T-helper 2 cell (primary cell): ENCODE measurements around the gene CCDC188.

ENCODE experiments used
- DNase-seq, 5 experiments: peaks; one replicate each; pipeline versions ENCODE4 v3.0.0 to v3.0.0-alpha.2; 2012 to 2022

CCDC188 gene

DNA sequence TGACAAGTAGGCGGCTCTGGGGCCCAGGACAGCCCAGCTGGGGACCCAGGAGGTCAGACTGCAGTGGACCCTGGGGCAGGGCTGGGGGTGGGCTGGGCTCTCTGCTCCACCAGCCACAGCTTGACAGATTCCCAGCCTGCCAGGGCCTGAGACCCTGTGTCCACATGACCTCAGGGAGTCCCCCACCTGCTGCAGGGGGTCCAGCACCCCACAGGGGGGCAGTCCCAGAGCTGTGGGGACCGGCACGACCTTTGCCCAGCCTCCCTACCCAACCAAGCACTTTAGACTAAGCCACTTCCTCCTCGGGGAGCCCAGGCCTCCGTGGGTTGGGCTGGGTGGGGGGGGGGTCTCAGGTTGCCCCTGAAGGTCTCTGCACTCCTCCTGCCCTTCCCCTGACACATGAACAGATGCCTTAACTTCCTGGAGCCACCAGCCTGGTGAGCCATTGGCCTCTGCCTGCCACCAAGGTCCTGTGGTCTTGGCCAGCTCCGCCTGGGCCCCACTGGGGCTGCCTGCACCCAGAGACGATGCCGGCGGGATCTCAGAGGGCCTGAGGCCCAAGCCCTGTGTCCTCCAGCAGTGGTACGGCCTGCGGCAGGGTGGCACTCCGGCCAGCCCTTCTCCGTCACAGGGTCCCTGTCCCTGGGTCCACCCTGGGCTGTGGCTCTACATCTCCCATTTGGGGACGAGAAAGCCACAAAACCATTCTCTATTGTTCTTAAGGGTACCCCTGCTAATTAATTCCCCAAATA lies 3.4 kb downstream of the CCDC188 start:
- no peak for DNase-seq

DNA sequence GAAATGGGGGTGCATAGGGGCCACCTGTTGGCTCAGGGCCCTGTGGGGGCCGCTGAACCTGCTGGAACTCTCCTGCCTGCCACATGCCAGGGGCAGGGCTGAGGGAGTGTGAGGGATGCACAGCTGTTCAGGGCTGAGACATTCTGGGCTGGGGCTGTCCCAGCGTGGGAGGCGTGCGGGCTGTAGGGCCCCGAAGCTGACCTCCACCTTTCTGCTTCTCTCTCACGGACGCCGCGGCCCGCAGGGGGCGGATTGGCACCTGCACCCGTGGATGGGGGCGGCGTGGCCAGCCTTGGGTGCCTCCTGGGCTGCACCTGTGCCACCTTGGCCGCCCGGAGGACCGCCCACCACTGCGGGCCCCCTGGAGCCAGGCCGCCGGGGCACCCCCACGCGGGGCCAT lies 4.1 kb downstream of the CCDC188 start:
- no peak for DNase-seq

DNA sequence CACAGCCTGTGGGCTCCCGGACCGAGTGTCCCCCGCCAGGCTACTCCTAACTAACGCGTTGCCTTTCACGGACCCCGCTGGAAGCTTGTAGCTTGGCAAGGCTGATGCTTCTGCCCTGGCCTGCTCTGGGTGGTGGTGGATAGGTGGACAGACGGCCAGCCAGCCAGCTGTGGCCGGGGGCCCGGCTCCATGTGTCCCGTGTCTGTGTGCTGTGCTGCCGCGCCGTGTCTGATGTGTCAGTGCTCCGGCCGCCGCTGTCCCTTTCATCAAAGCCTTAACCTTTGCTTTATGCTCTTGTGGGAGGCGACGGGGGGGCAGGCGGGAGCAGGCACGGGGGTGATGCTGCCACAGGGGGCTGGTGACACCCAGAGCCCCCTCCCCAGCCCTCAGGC lies 5.0 kb downstream of the CCDC188 start:
- no peak for DNase-seq

DNA sequence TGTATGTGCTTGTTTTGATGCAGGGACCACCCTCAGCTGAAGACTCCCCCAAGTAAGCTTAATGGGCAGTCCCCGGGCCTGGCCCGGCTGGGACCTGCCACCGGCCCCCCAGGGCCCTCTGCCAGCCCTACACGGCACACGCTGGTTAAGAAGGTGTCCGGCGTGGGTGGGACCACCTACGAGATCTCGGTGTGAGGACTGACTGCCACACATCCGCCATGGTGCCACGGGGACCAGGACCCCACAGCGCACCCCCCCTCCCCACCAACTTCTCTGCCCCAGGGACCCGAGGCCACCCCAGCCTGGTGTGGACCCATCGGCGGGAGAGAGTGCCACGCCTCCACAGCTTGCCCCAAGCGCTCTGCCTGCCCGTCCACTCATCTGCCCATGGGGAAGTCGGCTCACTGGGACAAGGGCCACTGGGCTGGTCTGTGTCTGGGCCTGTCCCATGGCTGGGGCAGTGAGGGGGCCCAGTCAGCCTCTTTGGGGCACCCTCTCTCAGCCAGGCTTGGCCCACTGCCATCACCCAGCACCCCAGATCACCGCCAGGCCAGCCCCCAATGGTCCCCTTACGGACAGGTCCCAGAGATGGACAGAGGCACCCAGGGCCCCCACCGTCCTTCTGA lies 5.5 kb downstream of the CCDC188 start:
- DNase-seq = no peak

DNA sequence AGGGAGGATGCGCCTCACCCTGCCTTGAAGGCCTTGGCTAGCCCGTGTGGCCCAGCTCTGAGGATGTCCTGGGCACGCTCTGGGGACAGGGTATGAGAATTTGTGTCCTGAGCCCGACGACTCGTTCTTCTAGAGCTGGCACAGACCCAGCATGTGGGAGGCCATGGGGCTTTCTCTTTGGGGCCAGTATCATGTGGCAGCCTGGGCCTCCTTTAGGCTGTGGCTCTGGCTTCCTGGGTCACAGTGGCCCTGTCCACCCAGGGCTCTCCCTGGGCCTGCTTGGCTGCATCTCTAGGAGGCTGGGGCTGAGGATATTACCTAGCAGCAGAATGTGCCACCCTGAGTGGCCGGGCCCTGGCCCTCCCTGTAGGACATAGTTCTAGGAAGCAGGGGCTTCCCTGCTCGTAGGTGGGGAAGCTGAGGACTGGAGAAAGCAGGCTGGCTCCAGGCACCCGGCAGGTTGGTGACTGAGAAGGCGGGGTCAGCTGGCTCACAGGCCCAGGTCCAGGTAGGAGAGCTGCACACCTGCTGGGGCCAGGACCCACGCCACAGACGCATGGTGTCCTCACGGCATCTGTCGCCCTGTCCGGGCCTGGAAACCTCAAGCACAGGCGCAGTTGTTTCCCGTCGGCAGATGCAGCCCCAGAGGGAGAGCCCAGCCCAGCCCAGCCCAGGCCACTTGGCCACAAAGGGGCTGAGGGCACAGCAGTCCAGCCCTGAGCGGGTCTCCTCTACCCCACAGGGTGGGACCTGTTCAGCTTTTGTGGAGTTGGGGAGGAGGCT lies 6.8 kb downstream of the CCDC188 start:
- DNase-seq = no peak

DNA sequence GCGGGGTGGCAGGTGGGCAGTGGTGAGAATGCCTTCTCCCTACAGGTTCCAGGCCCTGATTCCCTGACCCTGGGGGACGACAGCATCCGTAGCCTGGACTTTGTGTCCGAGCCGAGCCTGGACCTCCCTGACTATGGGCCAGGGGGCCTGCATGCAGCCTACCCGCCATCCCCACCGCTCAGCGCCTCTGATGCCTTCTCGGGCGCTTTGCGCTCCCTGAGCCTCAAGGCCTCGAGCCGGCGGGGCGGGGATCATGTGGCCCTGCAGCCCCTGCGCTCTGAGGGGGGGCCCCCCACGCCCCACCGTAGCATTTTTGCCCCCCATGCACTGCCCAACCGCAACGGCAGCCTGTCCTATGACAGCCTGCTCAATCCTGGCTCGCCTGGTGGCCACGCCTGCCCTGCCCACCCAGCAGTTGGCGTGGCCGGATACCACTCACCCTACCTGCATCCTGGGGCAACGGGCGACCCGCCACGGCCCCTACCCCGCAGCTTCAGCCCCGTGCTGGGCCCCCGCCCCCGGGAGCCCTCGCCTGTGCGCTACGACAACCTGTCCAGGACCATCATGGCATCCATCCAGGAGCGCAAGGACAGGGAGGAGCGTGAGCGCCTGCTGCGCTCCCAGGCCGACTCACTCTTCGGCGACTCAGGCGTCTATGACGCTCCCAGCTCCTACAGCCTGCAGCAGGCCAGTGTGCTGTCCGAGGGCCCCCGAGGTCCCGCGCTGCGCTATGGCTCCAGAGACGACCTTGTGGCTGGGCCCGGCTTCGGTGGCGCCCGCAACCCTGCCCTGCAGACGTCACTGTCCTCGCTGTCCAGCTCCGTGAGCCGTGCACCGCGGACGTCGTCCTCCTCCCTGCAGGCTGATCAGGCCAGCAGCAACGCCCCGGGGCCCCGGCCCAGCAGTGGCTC lies 7.9 kb downstream of the CCDC188 start:
- no peak for DNase-seq

DNA sequence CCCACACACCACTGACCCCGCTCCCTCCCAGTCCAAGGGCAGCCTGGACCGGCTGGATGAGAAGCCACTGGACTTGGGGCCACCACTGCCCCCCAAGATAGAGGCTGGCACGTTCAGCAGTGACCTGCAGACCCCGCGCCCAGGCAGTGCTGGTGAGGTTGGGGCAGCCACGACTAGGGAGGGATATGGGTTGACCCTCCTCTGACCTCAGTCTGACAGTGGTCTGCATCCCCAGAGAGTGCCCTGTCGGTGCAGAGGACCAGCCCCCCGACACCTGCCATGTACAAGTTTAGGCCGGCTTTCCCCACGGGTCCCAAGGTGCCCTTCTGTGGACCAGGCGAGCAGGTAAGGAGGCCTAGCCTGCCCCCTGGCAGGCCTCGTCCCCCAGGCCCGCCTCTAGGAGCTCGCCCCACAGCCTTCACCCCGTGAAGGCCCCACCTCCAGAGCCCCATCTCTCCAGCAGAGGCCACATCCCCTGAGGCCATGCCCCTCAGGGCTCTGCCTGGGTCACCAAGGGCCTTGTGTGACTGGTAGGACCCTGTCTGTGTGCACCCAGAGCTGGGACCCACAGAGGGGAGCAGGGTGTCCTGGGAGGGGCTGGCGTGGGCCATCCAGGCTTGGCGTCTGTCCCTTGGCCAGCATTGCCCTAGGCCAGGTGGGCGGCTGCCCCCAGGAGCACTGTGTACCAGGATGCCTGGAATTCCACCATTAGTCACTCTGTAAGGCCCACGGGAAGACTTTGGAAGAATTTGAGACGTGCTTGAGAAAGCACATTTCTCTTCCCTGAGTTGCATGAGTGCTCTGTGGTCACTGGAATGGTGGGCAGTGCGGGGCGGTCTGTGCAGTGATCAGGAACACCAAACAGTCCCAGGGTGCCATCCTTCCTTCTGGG lies 9.4 kb downstream of the CCDC188 start:
- no peak for DNase-seq

DNA sequence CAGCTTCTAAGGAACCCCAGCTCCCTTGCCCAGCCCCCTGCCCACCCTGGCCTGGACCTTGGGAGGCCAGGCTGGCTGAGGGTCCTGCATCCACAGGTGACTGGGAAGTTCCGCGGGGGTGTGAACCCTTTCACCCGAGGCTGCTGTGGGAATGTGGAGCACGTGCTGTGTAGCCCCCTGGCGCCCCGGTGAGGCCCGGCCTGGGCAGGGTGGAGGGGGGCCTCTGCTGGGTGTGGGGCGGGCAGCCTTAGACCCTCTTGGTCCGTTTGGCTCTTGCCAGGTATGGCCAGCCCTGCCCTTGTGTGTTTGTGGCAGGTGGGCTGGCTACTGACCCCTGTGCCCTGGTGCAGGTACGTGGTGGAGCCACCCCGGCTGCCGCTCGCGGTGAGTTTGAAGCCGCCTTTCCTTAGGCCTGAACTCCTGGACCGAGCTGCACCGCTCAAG lies 10.3 kb downstream of the CCDC188 start:
- DNase-seq = no peak

DNA sequence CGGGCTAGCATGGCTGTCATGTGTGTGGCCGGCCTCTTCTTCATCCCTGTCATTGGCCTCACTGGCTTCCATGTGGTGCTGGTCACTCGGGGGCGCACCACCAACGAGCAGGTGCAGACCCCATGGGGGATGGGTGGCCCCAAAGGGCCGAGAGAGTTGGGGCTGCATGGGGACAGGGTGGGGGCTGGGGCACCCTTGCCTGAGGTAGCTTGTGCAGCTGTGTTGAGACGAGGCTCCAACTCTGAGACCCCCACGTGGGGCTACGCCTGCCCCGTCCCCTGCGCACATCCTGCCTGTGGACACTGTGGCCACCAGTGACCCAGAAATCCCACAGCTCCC lies 10.8 kb downstream of the CCDC188 start:
- no peak for DNase-seq

DNA sequence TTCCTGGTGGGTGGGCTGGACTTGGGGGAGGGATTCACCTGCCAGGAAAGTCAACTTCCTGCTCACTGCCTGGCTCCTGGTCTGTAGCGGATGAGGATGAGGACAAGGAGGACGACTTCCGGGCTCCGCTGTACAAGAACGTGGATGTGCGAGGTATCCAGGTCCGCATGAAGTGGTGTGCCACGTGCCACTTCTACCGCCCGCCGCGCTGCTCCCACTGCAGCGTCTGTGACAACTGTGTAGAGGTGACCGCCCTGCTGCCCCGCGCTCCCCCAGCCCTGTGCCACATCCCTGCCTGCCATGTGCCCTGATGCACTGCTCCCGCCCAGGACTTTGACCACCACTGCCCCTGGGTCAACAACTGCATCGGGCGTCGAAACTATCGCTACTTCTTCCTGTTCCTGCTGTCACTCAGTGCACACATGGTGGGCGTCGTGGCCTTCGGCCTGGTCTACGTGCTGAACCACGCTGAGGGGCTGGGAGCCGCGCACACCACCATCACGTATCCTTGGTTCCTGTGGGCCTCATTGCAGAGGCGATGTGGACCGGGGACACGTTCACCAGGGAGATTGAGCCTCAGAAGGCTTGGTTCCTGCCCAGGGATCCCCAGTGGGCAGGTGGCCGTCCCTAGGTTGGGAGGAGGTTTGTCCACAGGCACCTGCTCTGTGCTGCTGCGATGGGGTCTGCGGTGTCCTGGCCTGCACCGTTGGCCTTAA lies 11.3 kb downstream of the CCDC188 start:
- DNase-seq = no peak

DNA sequence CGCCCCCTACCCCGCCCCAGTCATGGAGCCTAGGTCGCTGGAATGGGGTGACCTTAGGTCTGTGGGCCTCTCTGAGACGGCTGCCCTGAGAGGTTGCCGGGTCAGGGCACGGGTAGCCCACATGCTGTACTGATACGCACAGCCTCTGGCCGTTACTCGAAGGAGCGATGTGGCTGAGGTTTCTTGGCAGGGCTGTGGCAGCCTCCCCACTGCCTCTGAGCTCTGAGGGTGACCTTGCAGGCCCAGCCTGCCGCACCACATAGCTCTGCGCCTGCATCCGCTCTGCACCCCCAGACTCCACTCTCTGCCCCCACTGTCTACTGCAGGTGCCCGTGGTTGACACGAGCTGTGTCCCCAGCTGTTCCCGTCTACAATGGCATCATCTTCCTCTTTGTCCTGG lies 12.0 kb downstream of the CCDC188 start:
- no peak for DNase-seq

DNA sequence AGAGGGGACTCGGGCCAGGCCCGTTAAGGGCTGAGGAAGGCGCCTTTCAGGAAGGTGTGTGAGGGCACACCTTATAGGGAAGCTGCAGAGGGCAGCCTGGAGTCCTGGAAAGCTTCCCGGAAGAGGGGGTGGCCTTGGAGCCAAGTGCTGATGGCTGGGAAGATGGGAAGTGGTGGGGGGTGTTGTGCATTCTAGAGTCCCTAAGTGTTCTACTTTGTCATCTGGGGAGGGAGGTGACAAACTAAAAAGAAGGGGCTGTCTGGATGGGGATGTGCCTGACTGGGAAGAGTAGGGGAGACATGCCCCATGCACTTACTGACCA lies 12.5 kb downstream of the CCDC188 start:
- no peak for DNase-seq

DNA sequence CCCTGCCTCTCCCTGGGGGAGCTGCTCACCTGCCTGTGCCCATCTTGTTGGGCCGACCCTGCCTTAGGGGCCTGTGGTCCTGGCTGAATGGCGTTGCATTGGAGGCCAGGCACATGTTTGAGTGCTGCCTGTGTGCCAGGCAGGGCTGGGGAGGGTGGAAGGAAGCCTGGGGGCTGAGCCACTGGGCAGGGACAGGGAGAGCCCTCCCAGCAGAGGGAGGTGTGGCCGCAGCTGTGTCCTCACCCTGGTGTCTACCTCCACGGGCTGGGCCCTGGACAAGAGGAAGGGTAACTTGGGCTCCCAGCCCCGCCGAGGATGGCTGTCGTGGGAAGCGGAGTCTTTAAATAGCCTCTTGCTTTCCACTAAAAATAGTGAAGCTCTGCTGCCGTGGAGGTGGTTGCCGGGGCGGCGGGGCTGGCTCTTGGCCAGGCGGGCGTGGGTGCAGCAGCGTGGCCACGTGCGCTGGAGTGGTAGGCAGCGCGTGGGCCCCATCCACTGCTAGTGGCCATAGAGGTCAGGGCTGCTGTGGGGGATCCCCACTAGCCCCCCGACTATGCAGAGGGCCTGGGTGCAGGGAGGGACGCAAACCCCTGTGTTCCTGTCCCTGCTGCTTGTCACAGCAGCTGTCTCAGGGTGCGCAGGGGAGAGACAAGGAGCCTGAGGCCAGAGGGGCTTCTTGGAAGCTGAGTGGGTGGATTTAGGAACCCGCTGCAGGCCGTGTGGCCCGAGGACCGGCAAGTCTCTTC lies 13.0 kb downstream of the CCDC188 start:
- DNase-seq = no peak

DNA sequence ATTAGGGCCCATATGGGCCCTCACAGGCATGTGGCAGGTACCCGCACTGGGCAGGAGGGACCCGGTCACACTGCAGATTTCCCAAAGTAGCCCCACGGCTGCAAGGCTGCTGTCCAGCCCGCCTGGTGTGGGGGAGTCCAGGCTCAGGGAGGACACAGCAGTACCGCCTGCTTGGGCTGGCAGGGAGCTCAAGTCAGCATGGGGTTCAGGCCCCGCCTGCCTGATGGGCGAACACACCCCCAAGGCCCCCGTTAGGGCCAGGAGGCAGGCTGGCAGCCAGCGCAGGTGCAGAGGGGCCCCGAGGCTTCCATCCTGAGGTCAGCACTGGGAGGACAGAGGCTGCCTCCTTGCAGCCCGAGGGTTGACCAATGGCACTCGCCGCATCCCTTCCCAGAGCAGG lies 13.7 kb downstream of the CCDC188 start:
- no peak for DNase-seq

DNA sequence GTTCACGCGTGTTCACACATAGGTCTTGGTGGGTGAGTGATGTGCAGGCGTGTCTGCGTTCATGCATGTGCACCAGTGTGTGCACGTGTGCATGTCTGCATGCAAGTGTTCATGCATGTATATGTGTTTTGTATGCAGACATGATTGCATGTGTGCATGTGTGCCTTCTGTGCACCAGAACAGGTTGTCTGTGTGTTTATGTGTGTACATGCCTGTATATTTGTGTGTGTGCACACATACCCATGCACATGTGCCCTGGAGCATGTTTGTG lies 14.3 kb downstream of the CCDC188 start:
- no peak for DNase-seq

DNA sequence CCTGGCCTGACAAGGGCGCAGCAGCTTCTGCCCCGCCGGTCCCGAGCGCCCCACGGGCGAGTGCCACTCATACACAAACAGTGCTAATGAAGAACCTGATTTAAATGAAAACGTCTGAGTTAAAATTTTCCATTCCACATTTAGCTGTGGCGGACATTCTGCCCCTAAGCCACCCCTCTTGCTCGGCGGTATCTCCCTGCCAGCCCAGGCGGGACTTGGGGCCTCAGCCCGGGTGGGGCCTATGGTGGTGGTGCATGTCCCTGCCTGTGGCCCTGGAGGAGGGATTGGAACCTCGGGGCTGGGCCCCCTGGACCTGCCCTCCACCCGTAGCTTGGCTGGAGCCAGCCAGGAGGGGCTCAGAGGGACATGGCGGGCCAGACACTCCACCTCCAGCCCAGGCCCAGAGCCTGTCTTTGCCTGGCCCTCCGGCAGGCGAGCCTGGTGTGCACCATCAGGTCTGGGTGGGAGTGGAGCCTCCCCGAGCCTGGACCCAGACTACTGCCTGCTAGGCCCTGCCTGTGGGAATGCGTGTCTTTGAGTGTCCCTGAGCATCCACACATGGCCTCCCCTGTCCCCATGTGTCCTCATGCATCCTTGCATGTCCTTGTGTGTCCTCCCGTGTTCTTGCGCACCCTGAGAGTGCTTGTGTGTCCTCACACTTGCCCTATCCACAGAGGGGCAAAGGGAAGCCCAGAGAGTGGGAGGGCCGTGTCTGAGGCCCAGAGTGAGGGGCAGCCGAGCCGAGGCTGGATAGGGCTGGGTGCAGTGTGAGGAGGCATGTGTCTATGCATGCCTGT lies 14.9 kb downstream of the CCDC188 start:
- no peak for DNase-seq

DNA sequence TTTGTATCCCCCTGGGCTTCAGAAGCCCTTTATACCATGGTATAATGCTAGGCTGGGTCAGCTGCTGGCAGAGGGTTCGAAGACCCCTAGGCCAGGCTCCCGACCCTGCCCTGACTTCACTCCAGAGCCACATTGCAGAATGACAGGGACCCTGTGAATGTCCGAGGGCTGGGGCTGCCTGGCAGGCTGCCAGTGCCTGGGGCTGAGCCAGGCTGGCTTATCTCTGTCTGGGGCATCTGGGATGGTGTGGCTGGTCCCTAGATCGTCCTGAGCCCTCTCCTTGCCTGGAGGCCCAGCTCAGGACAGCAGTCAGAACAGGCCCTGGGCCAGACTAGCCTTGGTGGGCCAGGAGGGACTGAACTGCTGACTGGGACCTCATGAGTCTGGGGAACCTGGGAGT lies 15.6 kb downstream of the CCDC188 start:
- no peak for DNase-seq

DNA sequence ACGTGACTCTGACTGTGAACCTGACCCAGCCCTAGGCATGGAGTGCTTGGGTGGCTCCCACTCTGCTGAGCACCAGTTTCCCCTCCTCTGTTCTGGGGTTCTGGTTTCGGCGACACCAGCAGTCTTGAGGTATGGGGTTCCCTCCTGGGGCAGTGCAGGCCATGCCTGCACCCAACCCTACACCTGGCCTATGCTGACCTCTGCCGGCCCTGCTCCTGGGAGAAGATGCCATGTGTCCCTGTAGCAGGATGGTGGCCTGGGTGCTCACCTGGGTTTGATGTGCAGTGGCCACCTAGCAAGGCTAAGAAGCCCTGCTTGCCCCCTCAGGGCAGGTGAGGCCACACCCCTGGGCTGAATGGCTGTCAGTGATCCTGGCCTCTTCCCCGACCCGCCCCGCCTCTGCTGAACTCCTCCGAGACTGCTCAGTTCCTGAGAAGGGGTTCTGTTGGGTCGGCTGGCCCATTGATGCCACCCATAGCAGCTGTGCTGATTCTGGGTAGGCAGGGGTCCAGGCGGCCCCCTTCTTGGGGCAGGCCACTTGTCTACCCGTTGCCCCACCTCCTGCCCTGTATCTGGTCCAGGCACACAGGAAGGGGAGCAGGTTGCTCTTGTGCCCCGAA lies 16.8 kb downstream of the CCDC188 start:
- DNase-seq = no peak

DNA sequence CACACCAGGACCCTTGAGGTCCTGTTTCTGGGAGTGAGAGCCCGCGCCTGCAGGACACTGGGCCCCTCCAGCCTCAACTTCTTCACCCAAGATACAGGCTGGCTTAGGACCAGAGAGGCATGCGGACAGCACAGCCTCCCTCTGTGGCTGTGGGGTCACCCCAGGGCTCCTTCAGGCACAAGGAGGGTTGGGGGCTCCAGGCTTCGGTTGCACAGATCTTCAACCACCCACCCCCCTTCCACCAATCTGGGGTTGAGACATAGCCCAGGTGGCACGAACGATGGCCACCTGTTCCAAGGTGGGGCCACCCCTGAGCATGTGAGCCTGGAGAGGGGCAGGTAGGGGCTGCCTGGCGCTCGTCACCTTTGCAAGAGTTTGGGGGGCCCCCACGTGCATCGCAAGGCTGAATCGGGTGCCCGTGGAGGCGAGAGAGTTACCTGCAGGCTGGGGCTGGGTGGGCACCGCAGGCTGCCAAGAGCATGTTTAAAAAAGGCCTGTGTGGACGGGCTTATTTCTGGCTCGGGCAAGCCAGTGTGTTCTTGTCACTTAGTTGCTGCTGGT lies 18.1 kb downstream of the CCDC188 start:
- DNase-seq = no peak
